GM18502 (cell line): ENCODE results near the gene GPR157.

Experiments used
- ATAC-seq: cut with Tn5 transposase; IDR thresholded peaks from one replicate; pipeline ENCODE4 v1.9.1; 2021; ENCODE audit warnings: mild to moderate bottlenecking; ENCODE audit not compliant: unreplicated experiment, poor library complexity

Gene GPR157

GRCh38 chr1:9069326-9070100 is 59.4 kb downstream of the GPR157 start, which contains the start of gene SLC2A5:
TSS of gene SLC2A5 (minus strand) at chr1:9069635. CDS start at chr1:9069536, 99 bp downstream.
- peak; percentile 89 for ATAC-seq

- ATAC-seq = no peak
These were observed 59.9 kb downstream of the GPR157 start for GRCh38 chr1:9068981-9069325.

GRCh38 chr1:9066945-9067807 is 61.7 kb downstream of the GPR157 start:
- ATAC-seq = no peak

- no peak for ATAC-seq
These were observed 63.6 kb downstream of the GPR157 start for GRCh38 chr1:9065213-9065751.

- ATAC-seq = no peak
These were observed 66.1 kb downstream of the GPR157 start for GRCh38 chr1:9062846-9063245.

- no peak for ATAC-seq
These were observed 66.9 kb downstream of the GPR157 start for GRCh38 chr1:9062021-9062471.

- no peak for ATAC-seq
These were observed 67.5 kb downstream of the GPR157 start for GRCh38 chr1:9061252-9061960.

- ATAC-seq = no peak
These were observed 68.8 kb downstream of the GPR157 start for GRCh38 chr1:9059891-9060744.

- ATAC-seq = no peak
These were observed 70.4 kb downstream of the GPR157 start for GRCh38 chr1:9058465-9058864.

GRCh38 chr1:9057851-9058250 is 71.1 kb downstream of the GPR157 start:
- ATAC-seq = no peak

- no peak for ATAC-seq
These were observed 76.4 kb downstream of the GPR157 start for GRCh38 chr1:9052272-9053049.

- no peak for ATAC-seq
These were observed 77.5 kb downstream of the GPR157 start for GRCh38 chr1:9051379-9051778.

- no peak for ATAC-seq
These were observed 78.1 kb downstream of the GPR157 start for GRCh38 chr1:9050803-9051202.
